ENCODE results near the gene ATXN1.

- no peak for TF ChIP-seq CHD2 (IDR thresholded peaks at IDR 0.05; ENCODE audit: low read length)
- TF ChIP-seq CTCF (IDR thresholded peaks at IDR 0.05; ENCODE audit: control extremely low read depth in 1 of 3, insufficient read depth in 1 of 3, low read depth in 1 of 3, low read length in 3 of 3): no peak
- TF ChIP-seq E2F6 (IDR thresholded peaks at IDR 0.05): no peak
- no peak for TF ChIP-seq POLR2A (IDR thresholded peaks at IDR 0.05; ENCODE audit: control extremely low read depth in 1 of 2, low read depth in 2 of 2, low read length in 2 of 2)
These were observed 66.3 kb downstream of the ATXN1 start for GRCh38 chr6:16694781-16695578.
